Lower leg skin (tissue), 3 donors: Measurements from ENCODE around the gene WDR73.

Source experiments
- POLR2A ChIP-seq, 2 donors: fragments of 450-650 bp; IDR thresholded peaks; one replicate each; pipeline ENCODE4 v1.6.1; 2016 to 2017; ENCODE audit warnings: antibody characterized with exemption in 2 of 2, mild to moderate bottlenecking in 1 of 2, moderate library complexity in 1 of 2
- TF ChIP-seq, protein P1 (sequence below), 3 donors: fragments of 450-650 bp; IDR thresholded peaks; one replicate each; pipeline ENCODE4 v1.5.1; 2016; ENCODE audit warnings: antibody characterized with exemption in 3 of 3, mild to moderate bottlenecking in 3 of 3, moderate library complexity in 2 of 3

DNA sequence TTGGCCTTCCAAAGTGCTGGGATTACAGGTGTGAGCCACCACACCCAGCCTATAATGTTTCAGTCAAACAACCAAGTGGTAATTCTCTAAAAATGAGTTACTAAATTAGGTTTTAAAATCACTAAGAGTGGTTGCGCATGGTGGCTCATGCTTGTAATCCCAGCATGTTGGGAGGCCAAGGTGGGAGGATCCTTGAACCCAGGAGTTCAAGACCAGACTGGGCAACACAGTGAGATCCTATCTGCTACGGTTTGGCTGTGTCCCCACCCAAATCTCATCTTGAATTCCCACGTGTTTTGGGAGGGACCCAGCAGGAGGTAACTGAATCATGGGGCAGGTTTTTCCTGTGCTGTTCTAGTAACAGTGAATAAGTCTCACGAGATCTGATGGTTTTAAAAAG lies 35.8 kb upstream of the WDR73 start:
- TF ChIP-seq, protein P1, sequence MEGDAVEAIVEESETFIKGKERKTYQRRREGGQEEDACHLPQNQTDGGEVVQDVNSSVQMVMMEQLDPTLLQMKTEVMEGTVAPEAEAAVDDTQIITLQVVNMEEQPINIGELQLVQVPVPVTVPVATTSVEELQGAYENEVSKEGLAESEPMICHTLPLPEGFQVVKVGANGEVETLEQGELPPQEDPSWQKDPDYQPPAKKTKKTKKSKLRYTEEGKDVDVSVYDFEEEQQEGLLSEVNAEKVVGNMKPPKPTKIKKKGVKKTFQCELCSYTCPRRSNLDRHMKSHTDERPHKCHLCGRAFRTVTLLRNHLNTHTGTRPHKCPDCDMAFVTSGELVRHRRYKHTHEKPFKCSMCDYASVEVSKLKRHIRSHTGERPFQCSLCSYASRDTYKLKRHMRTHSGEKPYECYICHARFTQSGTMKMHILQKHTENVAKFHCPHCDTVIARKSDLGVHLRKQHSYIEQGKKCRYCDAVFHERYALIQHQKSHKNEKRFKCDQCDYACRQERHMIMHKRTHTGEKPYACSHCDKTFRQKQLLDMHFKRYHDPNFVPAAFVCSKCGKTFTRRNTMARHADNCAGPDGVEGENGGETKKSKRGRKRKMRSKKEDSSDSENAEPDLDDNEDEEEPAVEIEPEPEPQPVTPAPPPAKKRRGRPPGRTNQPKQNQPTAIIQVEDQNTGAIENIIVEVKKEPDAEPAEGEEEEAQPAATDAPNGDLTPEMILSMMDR (IDR thresholded peaks at IDR 0.05): no peak
- no peak for TF ChIP-seq POLR2A (IDR thresholded peaks at IDR 0.05)
